ENCODE measurements around the gene TMEM158. TPM values are rescaled to one million over a fixed set of nuclear protein-coding genes. Genes with fewer than 3 reads are reported as not detected.

TMEM158 gene
- total and polyA plus RNA-seq, 10 of the 15 experiments (the other 5 are each of a cell fraction or from before 2014, with no cell fraction given): not detected

- CTCF ChIA-PET: no interaction called here
- Histone ChIP-seq H3K27me3 (replicated peaks in 1 of 2; ENCODE audit: control insufficient read depth in 2 of 2, insufficient read depth in 2 of 2, low read length in 1 of 2) (peaks cover 3 to 8% of the 10 kb centered on the region in 2 experiments), H3K27ac (ENCODE audit: control insufficient read depth, insufficient read depth) (no peak overlapping the region), H3K9ac (ENCODE audit: control insufficient read depth, insufficient read depth, low read length) (no peak overlapping the region), H3K4me3 (no peak overlapping the region), H3K9me3 (replicated peaks; ENCODE audit: control insufficient read depth, insufficient read depth, low read length) (no peaks in the 10 kb centered on the region; the same call in 2 of the 3 replicates), H3K36me3 (ENCODE audit: control insufficient read depth in 2 of 2, insufficient read depth in 2 of 2, low read length in 1 of 2) (no peaks in the 10 kb centered on the region), H4K20me1 (ENCODE audit: control insufficient read depth, insufficient read depth) (no peaks in the 10 kb centered on the region), H3K4me1 (ENCODE audit: control insufficient read depth, insufficient read depth, low read length) (no peaks in the 10 kb centered on the region), H3K79me2 (ENCODE audit: control insufficient read depth, insufficient read depth, low read length) (no peaks in the 10 kb centered on the region), H2AFZ (ENCODE audit: control insufficient read depth, low read depth, low read length) (no peak overlapping the region), H3K4me2 (ENCODE audit: control insufficient read depth, insufficient read depth) (no peak overlapping the region)
- no peak for ATAC-seq
- POLR2A ChIA-PET: no interaction called here
- TF ChIP-seq YY1 (IDR thresholded peaks at IDR 0.05; ENCODE audit: low read depth, low read length) (no peak), CEBPB (IDR thresholded peaks at IDR 0.05; ENCODE audit: borderline replicate concordance in 1 of 2, low read depth in 2 of 2, low read length in 2 of 2) (no peak), E2F4 (IDR thresholded peaks at IDR 0.05; ENCODE audit: low read depth, low read length) (no peak), GABPA (IDR thresholded peaks at IDR 0.05; ENCODE audit: low read depth) (no peak), POLR2AphosphoS2 (IDR thresholded peaks at IDR 0.05; ENCODE audit: low read depth, low read length) (no peak), SIX5 (IDR thresholded peaks at IDR 0.05; ENCODE audit: low read depth, low read length, severe bottlenecking) (no peak), JUND (IDR thresholded peaks at IDR 0.05; ENCODE audit: low read depth, low read length) (no peak), EP300 (IDR thresholded peaks at IDR 0.05; ENCODE audit: borderline replicate concordance in 1 of 2, control insufficient read depth in 1 of 2, low read depth in 2 of 2, low read length in 2 of 2) (no peak), HDGF (IDR thresholded peaks at IDR 0.05) (no peak), ZNF217 (IDR thresholded peaks at IDR 0.05) (no peak), PBX3 (IDR thresholded peaks at IDR 0.05; ENCODE audit: insufficient replicate concordance, low read depth, low read length) (no peak), JUNB (IDR thresholded peaks at IDR 0.05) (no peak), ZBED1 (IDR thresholded peaks at IDR 0.05; ENCODE audit: borderline replicate concordance) (no peak), KLF5 (IDR thresholded peaks at IDR 0.05; ENCODE audit: partially characterized antibody) (no peak), FOS (IDR thresholded peaks at IDR 0.05; ENCODE audit: borderline replicate concordance, extremely low read depth, insufficient read length) (no peak), SIN3A (IDR thresholded peaks at IDR 0.05; ENCODE audit: low read depth, low read length) (no peak), STAT1 (conservative IDR thresholded peaks at IDR 0.05) (no peak), NR2C1 (IDR thresholded peaks at IDR 0.05) (no peak)
- SMC1A ChIA-PET (ENCODE audit: uncharacterized antibody, unreplicated experiment): interaction anchor here (0.9 kb wide), 1 partner anchor 23 kb away, joined by 3 read pairs; no protein-coding TSS in a partner anchor
- no peak for DNase-seq (ENCODE audit: low read depth, low spot score)
- BruUV-seq (replicated peaks): no TSS peak
- intact Hi-C loops (cut with micrococcal nuclease; ENCODE audit: unreplicated experiment) (no loop called here), in situ Hi-C loops (cut with MboI) (no loop called here)
- no peak for FAIRE-seq
- RAD21 ChIA-PET (ENCODE audit: unreplicated experiment): no interaction called here
- WGBS (ENCODE audit: insufficient coverage, insufficient replicate concordance, low lambda C conversion rate, missing lambda C conversion rate): 82% methylated on average over 1 of the region's 1 CpG
Measured at GRCh38 chr3:45234250-45234649, 8.2 kb upstream of the TMEM158 start.

All from GM12878 (cell line).